ENCODE results near the gene COL17A1.

DNA sequence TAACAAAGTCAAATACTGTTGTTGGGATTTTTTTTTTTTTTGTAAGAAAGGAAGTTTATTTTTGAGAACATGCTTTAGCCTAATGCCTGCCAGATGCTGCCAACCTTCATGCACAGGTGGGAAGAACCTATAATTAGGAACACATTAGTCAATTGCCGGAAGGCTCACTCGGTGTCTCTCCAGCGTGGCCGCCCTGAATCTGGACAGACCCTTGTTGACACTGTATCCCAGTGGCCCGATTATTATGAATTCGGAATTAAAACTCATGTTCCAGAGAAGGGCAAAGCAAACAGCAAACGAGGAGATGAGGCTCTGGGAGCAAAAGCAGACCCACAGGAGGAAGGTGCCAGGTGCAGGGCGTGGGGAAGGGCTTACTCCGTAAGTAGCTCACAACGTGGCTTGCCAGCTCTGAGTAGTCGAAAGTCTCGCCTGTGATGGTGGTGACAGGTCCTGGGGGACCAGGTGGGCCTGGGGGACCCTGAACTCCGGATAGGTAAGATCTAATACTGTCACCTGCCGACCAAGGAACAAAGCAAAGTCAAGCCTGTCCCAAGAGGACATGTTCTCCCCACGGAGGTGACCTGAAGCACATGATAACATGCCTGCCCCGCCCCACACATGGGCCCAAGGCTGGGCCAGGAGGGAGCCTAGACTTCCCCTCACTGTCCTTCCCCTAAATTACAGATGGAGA lies 48.3 kb downstream of the COL17A1 start:
- no peak for TF ChIP-seq POLR2A (IDR thresholded peaks at IDR 0.05; ENCODE audit: low read length)
- no peak for TF ChIP-seq GATA1 (IDR thresholded peaks at IDR 0.05; ENCODE audit: low read depth, low read length)
